SU-DHL-6 (cell line): ENCODE data around the gene ITPR2.

Experiments
- EZH2phosphoT487 ChIP-seq: fragments of 200-600 bp; sonication (generic), shearing (Covaris generic); conservative IDR thresholded peaks from 2 replicates; pipeline ENCODE4 v1.6.1; 2018; ENCODE audit warnings: mild to moderate bottlenecking, antibody characterized with exemption, low read length, moderate library complexity, mixed read lengths
- TF ChIP-seq, protein P1 (sequence below): fragments of 200-600 bp; sonication (generic); IDR thresholded peaks from one replicate; pipeline ENCODE4 v1.5.1; 2017; ENCODE audit warnings: antibody characterized with exemption, mild to moderate bottlenecking, low read length, moderate library complexity; ENCODE audit not compliant: insufficient read depth, poor library complexity, severe bottlenecking

DNA sequence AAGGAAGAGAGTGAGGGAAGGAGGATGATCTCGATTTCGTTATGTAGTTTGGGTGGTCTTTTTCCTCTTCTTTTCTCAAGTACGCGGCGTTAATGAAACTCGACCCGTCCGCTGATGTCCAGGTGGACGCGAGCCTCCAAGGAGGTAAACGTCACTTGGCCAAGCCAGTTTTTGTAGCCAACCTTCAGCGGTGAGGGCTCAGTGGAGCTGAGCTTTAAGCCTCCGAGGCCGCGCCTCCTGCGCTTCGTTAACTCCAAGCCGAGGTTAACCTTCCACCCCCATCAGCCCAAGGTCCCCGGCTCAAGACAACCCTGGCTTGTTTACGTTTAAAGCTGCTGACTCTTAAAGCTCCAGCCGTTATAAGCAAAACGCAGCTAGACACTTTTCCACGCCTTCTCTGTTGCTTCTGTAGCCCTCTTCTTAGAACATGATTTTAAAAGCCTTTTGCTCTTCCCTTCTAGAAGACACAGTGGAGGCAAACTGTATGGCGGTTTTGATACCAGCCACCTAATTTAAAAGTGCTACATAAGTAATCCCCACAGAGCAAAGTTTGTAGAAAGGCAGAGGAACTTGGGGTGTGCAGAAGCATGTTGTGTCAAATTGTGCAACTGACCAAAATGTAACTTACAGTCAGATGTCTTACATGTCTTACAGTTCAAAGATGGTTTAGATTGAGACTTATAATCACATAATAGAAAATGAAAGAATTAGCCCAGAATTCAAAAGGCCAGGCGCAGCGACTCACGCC is 923 bp upstream of the ITPR2 start:
- TF ChIP-seq, protein P1, sequence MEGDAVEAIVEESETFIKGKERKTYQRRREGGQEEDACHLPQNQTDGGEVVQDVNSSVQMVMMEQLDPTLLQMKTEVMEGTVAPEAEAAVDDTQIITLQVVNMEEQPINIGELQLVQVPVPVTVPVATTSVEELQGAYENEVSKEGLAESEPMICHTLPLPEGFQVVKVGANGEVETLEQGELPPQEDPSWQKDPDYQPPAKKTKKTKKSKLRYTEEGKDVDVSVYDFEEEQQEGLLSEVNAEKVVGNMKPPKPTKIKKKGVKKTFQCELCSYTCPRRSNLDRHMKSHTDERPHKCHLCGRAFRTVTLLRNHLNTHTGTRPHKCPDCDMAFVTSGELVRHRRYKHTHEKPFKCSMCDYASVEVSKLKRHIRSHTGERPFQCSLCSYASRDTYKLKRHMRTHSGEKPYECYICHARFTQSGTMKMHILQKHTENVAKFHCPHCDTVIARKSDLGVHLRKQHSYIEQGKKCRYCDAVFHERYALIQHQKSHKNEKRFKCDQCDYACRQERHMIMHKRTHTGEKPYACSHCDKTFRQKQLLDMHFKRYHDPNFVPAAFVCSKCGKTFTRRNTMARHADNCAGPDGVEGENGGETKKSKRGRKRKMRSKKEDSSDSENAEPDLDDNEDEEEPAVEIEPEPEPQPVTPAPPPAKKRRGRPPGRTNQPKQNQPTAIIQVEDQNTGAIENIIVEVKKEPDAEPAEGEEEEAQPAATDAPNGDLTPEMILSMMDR = no peak
- TF ChIP-seq EZH2phosphoT487 = no peak
